ENCODE measurements around the gene TIGD2.

TIGD2 gene

GRCh38 chr4:89161841-89162240 is 50.5 kb downstream of the TIGD2 start:
- DNase-seq (ENCODE audit: low read depth, low spot score): no peak

GRCh38 chr4:89162496-89162895 is 51.2 kb downstream of the TIGD2 start:
- no peak for DNase-seq (ENCODE audit: low read depth, low spot score)

- DNase-seq (ENCODE audit: low read depth, low spot score): no peak
Observed at GRCh38 chr4:89162987-89163386, 51.7 kb downstream of the TIGD2 start.

- DNase-seq (ENCODE audit: low read depth, low spot score): no peak
Observed at GRCh38 chr4:89164400-89164799, 53.1 kb downstream of the TIGD2 start.

Data from activated CD4-positive, CD25-positive, alpha-beta regulatory T cell treated with anti-CD3 and anti-CD28 coated beads, Interleukin-2, amount 50 U/mL, for 16 hours (primary cell).